NCI-H774 (cell line): ENCODE results near the gene REPS2.

Experiments
- DNase-seq: peaks from one replicate; lab custom pipeline; 2025; lab: John Stamatoyannopoulos, UW

Gene REPS2

GRCh38 chrX:17035111-17035510, 88.7 kb downstream of the REPS2 start:
- DNase-seq: no peak

DNA sequence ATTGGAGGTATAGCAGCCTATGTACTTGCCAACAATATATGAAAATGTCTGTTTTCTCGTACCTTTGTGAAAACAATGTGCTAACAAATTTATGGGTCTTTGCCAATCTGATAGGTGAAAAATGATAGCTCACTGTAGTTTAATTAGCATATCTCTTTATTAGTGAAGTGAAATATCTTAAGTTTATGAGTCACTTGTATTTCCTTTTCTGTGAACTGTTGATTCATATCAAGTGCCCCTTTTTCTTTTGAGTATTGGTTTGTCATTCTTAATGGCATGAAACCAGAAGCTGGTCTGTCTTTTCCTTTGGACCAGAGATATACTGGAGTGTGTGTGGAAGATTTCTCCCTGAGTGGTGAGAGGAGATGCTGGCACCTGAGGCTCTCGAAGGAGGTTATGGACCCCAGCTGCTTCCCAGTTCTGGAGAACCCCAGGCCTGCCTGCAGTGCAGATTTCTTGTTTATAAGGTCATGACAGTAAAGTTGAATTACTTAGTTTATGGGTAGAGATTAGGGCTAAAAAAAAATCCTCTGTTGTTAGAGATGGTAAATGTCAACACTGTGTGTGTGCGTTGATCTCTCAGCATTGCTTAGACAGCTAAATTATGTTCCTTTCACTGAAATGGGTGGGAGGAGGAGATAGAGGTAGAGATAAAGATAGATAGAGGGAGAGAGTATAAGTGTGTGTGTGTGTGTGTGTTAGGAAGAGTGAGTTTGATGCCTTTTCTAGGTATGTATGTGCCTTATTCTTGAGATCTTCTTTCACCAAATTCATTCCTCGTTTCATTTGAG, 89.9 kb downstream of the REPS2 start:
- no peak for DNase-seq

DNA sequence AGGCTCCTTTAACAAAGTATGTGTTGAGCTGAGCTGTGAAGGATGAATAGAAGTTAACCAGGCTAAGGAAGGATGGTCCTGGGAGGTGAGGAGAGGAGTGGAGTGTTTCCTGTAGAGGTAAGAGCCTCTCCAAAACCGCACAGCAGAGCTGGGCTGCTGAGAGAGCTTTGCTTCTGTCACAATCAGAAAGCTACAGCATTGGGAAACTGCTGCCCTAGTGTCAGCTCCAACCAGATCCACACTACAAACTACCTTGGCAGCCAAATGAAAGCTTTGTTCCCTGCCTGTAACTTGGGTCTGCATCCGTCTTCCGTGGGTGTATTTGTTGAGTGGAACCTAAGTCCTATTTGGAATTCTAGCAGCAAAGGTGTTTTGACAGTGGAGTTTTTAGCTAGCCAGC, 91.8 kb downstream of the REPS2 start:
- no peak for DNase-seq

DNA sequence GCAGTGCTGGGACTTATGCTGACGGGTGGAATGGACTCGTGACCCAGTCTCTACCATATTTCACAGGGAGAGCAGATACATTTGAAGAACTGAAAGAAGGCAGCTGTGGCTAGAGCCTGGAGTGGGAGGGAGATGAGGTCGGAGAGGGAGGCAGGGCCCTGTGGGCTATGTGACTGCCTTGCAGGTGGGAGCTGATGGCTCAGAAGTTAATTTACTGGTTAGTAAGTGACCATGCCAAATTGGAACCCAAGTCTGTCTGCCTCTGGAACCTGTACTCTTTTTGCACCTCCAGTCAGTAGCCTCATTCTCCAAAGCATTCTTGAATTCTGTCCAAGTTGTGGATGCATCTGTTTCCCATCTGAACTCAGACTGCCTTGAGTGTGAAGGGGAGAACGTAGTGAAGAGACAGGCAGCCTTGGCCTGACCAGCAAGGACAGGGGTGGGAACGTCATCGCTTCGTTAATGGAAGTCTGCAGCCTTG, 92.3 kb downstream of the REPS2 start:
- no peak for DNase-seq

DNA sequence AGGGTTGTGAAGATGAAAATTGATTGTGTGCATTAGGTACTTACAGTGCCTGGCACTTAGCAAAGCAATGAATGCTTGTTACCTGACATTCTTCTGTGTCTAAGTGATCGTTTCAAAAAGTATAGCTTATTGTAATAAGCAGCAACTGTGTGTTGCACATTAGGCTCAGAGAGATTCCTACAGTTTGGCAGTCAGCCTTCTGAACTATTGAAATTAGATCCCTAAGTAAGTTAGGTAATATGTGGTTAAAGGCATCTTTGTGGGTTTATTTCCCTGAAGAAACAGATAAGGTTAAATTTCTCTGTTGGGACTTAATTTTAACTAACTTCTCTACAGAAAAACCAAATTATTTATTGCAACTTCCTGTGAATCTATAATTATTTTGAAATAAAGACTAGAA, 93.4 kb downstream of the REPS2 start:
- no peak for DNase-seq

- no peak for DNase-seq
Observed at GRCh38 chrX:17040711-17041110, 94.3 kb downstream of the REPS2 start.

- no peak for DNase-seq
Observed at GRCh38 chrX:17042037-17042436, 95.6 kb downstream of the REPS2 start.

DNA sequence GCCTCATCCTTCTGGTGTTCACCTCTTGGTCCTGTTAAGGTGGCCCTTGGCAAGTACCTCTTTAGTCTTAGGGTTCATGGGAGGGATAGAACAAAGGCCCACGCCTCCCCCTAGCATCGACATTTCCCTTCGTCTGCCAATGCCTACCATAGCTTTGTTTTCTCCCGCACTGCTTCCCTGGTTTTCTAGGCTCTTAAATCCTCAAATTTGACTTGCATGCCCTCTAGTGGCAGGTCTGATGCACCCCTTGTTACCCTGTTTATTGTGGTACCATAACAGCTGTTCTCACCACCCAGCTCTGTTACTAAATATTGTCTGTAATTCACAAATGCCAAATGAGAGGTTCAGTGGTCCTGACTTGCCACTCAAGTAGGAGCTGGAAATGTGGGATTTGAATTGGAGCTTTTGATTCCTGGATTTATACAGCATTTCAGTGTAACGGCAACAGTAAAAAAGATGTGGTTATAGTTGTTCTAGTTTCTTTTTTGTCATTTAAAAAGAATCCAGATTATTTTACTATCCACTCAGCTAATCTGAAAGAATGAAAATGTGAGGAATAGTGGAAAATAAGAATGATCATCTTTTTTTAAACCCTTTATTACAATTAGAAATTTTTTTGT, 100.1 kb downstream of the REPS2 start:
- DNase-seq: peak; percentile 40

GRCh38 chrX:17047224-17047623, 100.8 kb downstream of the REPS2 start:
- DNase-seq: no peak

DNA sequence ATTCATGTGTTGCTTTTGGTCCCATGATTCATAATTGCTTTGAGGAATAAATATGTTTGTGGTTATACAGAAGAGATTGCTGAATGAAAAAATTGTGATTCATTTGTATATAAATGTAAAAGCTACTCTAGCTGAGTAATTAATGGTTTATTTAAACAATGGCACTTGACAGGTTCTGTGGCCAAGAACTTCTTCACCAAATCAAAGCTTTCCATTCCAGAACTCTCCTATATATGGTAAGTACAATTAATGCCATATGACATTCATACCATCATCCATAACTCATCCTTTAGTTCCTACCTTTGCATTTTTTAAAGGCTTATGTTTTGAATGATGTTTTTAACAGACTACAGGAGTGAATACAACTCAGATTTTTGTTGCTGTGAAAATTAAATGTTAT, 105.8 kb downstream of the REPS2 start:
- no peak for DNase-seq

DNA sequence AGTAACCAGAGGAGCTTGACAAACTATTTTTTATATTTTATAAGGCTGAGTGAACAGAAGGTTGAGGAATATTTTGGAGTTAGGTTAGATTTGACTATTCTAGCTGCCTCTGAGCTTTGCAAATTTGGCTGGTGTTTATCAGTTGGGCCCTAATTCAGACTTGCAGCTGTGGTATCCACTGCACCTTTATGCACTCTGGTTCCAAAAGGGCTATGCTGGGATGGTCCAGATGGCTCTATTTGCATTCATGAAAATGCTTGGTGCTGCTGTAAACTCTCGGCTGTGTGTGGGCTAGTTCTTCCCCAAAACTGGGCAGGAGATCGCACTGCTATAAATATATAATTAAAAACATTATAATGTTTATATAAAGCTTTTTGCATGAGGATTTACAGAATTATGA, 106.3 kb downstream of the REPS2 start:
- no peak for DNase-seq

DNA sequence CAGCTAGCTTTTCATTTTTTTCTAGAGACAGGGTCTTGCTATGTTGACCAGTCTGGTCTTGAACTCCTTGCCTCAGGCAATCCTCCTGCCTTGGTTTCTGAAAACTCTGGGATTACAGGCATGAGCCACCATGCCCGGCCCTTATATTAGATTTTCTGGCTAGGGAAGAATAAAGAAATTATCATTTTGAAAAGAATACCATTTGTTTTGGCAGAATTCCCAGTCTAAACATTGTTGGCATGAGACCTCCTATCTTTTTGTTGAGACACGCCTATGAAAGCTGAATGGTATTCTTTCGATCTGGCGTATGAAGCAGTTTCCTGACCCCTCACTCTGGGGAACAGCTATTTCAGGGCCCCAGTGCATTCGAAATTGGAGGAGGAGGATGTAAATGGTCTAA, 107.0 kb downstream of the REPS2 start:
- no peak for DNase-seq

GRCh38 chrX:17056868-17057608, 110.6 kb downstream of the REPS2 start:
- DNase-seq: no peak

DNA sequence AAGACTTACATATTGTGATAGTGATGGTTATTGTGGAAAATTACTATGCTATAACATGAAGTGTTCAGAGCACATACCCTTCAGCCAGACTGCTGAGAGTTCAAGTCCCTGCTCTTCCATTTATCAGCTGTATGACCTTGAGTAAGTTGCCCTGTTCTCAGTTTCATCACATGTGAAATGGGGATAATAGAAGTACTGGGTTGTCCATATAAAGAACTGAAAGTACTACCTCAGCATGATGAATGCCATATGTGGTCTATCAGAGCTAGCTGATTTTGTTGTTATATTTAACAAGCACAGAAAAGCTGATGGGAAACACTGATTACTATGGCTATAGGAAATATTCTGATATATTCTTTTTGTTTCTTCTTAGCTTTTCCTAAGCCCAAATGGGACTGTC, 115.6 kb downstream of the REPS2 start:
- no peak for DNase-seq

DNA sequence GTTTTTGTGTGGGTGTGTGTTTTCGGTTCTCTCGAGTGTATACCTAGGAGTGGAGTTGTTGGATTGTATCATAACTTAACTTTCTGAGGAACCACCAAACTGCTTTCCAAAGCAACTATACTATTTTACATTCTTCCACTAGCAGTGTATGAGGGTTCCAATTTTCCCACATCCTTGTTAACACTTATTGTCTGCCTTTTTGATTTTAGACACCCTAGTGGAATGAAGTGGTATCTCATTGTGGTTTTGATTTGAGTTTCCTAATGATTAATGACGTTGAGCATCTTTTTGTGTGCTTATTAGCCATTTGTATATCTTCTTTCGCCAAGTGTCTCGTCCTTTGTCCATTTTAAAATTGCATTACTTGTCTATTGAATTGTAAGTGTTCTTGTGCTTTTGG, 118.6 kb downstream of the REPS2 start:
- no peak for DNase-seq

DNA sequence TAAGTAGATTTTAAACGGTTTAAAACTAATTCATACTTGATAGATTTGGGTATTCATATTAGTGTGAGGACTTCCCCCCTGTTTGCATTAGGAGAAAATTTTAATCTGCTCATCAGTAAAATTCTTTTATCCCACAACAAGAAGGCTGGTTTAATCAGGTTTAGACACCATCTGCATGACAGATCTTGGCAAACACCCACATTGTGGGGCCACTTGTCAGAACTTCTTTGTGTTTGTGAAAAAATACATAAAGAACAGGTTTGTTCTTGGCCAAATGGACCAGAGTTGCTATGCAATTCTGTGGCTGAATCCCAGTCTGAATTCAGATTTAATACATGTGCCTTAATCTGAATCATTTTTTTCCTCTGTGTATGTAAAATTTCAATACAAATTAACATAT, 121.1 kb downstream of the REPS2 start:
- no peak for DNase-seq

DNA sequence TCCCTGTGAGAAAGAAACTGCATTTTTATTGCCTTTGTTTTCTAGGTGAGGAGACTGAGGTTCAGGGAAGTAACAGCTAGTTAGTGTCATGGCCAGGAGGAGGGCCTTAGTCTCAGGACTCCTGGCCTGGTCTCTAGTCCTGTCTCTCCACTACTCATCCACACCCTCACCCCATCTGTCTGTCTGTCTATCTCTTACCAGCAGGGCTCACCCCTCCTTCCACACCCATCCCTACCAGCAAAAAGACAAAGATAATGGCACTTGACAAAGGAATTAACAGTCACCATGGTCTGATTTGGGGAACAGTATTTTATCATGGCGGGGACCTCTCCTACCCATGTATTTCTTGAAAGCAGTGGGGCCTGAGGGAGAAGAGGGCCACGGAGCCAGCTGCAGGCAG, 125.8 kb downstream of the REPS2 start:
- no peak for DNase-seq

DNA sequence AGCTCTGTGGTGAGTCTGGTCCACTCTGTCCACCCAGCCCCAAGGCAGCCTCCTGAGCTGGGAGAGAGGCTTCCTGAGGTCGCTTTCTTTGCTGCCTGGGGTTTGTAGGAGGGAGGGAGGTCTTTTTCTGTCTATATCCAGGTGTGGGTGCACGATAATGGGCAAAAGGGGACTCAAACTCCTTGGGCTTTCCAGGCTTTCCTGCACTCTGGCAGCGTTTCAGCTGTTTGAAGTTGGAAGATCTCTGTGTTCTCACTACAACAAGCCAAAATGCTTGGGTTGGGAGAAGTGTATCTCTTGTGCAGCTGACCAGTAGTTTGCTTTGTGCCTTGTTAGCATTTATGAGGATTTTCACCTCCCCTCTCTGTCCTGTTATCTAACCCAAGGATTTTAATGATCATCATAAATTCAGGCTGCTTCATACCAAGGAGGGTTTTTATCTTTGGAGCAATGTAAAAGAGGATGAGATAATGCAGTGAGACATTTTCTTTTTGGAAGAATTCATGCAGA, 126.3 kb downstream of the REPS2 start:
- DNase-seq: no peak

- no peak for DNase-seq
Observed at GRCh38 chrX:17075004-17075403, 128.5 kb downstream of the REPS2 start.

DNA sequence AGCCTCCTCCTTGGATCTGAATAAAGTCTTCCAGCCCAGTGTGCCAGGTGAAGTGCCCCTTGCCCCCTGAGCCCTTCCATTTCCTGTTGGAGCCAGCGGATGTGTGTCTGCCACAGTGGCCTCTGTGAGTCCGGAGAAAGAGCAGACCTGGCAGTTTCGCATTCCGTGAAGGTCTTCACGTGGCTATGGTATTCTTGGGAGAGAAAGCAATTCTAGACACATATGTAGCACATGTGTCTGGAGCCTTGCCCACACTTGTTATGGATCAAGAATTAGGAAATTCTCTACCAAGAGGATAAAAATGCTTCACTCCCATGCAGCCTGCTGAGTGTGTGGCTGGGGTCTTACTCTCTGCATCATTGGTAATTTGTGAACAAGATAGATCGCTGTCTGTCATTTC, 130.9 kb downstream of the REPS2 start:
- no peak for DNase-seq

DNA sequence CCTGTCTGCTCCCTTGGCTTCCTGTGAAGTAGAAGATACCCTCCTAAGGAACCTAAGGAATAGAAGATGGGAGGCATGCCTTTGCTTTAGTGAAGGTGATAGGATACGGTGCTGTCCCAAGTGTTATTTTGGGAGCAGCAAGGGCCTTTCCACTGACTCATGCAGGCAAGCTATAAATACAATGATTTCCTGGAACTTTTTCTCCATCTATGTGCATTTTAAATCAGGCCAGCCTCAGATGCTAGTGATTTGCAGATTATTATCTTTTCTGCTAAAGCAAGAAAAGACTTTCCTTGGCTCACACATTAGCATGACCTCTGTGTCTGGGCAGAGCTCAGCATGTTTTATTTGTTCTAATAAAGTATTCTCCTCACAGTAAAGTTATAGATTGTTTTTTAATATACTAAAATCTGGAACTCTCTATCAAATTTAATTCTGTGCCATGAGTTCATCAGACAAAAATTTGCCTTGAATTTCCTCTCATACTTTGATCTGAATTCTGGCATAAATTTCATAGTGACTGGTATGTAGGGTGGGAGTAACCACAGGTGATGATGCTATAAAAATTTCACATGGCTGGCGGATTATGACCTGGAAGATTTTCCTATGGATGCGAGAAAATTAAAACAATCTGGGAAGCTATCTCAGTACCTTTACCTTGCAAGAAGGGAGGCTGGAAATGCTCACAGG, 131.7 kb downstream of the REPS2 start:
- no peak for DNase-seq

GRCh38 chrX:17081511-17081910, 135.1 kb downstream of the REPS2 start:
- DNase-seq: no peak
